Measurements from ENCODE around the gene ZNF618. TPM values are rescaled to one million over a fixed set of nuclear protein-coding genes. Genes with fewer than 3 reads are reported as not detected.

The ZNF618 gene
- total RNA-seq, 1 experiment from 2014 or later, result not detected

GRCh38 chr9:114070188-114071103 is 194.3 kb downstream of the ZNF618 start:
- Histone ChIP-seq H3K4me2 (ENCODE audit: low read depth, low read length, poor library complexity, severe bottlenecking) (no peak overlapping the region), H3K79me2 (ENCODE audit: low read length) (no peaks in the 10 kb centered on the region), H3K9me3 (ENCODE audit: low read length) (no peaks in the 10 kb centered on the region), H2AFZ (ENCODE audit: low read length) (no peak overlapping the region), H3K9ac (ENCODE audit: low read length) (no peak overlapping the region), H3K4me3 (ENCODE audit: low read length) (no peak overlapping the region), H3K4me1 (ENCODE audit: low read length) (no peaks in the 10 kb centered on the region), H4K20me1 (ENCODE audit: insufficient read depth, low read depth, low read length) (no peaks in the 10 kb centered on the region), H3K27ac (ENCODE audit: low read length) (no peak overlapping the region), H3K27me3 (ENCODE audit: low read length) (no peaks in the 10 kb centered on the region), H3K9me2 (replicated peaks; ENCODE audit: insufficient read depth, low read length) (no peaks in the 10 kb centered on the region), H3K36me3 (ENCODE audit: insufficient read depth, low read length) (no peaks in the 10 kb centered on the region)
- DNase-seq, result no peak

GRCh38 chr9:114071197-114071795 is 195.2 kb downstream of the ZNF618 start:
- no peak overlapping the region for H2AFZ ChIP-seq (ENCODE audit: low read length)
- H3K36me3 ChIP-seq (ENCODE audit: insufficient read depth, low read length), result no peaks in the 10 kb centered on the region
- DNase-seq, result no peak
- no peak overlapping the region for H3K4me3 ChIP-seq (ENCODE audit: low read length)
- H3K27me3 ChIP-seq (ENCODE audit: low read length), result no peaks in the 10 kb centered on the region
- no peaks in the 10 kb centered on the region for H3K79me2 ChIP-seq (ENCODE audit: low read length)
- no peaks in the 10 kb centered on the region for H4K20me1 ChIP-seq (ENCODE audit: insufficient read depth, low read depth, low read length)
- H3K9ac ChIP-seq (ENCODE audit: low read length), result no peak overlapping the region
- no peaks in the 10 kb centered on the region for H3K4me1 ChIP-seq (ENCODE audit: low read length)
- H3K4me2 ChIP-seq (ENCODE audit: low read depth, low read length, poor library complexity, severe bottlenecking), result no peak overlapping the region
- no peaks in the 10 kb centered on the region for H3K9me2 ChIP-seq (replicated peaks; ENCODE audit: insufficient read depth, low read length)
- H3K9me3 ChIP-seq (ENCODE audit: low read length), result no peaks in the 10 kb centered on the region
- H3K27ac ChIP-seq (ENCODE audit: low read length), result no peak overlapping the region

- Histone ChIP-seq H3K4me1 (ENCODE audit: low read length) (no peaks in the 10 kb centered on the region), H2AFZ (ENCODE audit: low read length) (no peak overlapping the region), H3K9me2 (replicated peaks; ENCODE audit: insufficient read depth, low read length) (no peaks in the 10 kb centered on the region), H3K27ac (ENCODE audit: low read length) (no peak overlapping the region), H3K27me3 (ENCODE audit: low read length) (no peaks in the 10 kb centered on the region), H3K79me2 (ENCODE audit: low read length) (no peaks in the 10 kb centered on the region), H3K4me2 (ENCODE audit: low read depth, low read length, poor library complexity, severe bottlenecking) (no peak overlapping the region), H4K20me1 (ENCODE audit: insufficient read depth, low read depth, low read length) (no peaks in the 10 kb centered on the region), H3K9me3 (ENCODE audit: low read length) (no peaks in the 10 kb centered on the region), H3K9ac (ENCODE audit: low read length) (no peak overlapping the region), H3K4me3 (ENCODE audit: low read length) (no peak overlapping the region), H3K36me3 (ENCODE audit: insufficient read depth, low read length) (no peaks in the 10 kb centered on the region)
- no peak for DNase-seq
Measured at GRCh38 chr9:114072184-114073140, 196.4 kb downstream of the ZNF618 start.

- Histone ChIP-seq H3K4me1 (ENCODE audit: low read length) (no peaks in the 10 kb centered on the region), H4K20me1 (ENCODE audit: insufficient read depth, low read depth, low read length) (no peaks in the 10 kb centered on the region)
Measured at GRCh38 chr9:114075602-114076001, 199.5 kb downstream of the ZNF618 start.

GRCh38 chr9:114076237-114077161 is 200.4 kb downstream of the ZNF618 start:
- Histone ChIP-seq H3K36me3 (ENCODE audit: insufficient read depth, low read length) (no peaks in the 10 kb centered on the region), H3K9me3 (ENCODE audit: low read length) (no peaks in the 10 kb centered on the region), H3K27ac (ENCODE audit: low read length) (no peak overlapping the region), H3K9me2 (replicated peaks; ENCODE audit: insufficient read depth, low read length) (no peaks in the 10 kb centered on the region), H3K79me2 (ENCODE audit: low read length) (no peaks in the 10 kb centered on the region), H3K4me1 (ENCODE audit: low read length) (no peaks in the 10 kb centered on the region), H3K4me3 (ENCODE audit: low read length) (no peak overlapping the region), H4K20me1 (ENCODE audit: insufficient read depth, low read depth, low read length) (no peaks in the 10 kb centered on the region), H2AFZ (ENCODE audit: low read length) (no peak overlapping the region), H3K9ac (ENCODE audit: low read length) (no peak overlapping the region), H3K4me2 (ENCODE audit: low read depth, low read length, poor library complexity, severe bottlenecking) (no peak overlapping the region), H3K27me3 (ENCODE audit: low read length) (no peaks in the 10 kb centered on the region)
- DNase-seq, result no peak

More at GRCh38 chr9:114075602-114076001, 199.5 kb downstream of the ZNF618 start:
- no peak overlapping the region for H3K4me3 ChIP-seq (ENCODE audit: low read length)
- H2AFZ ChIP-seq (ENCODE audit: low read length), result no peak overlapping the region
- no peak overlapping the region for H3K4me2 ChIP-seq (ENCODE audit: low read depth, low read length, poor library complexity, severe bottlenecking)
- H3K9me3 ChIP-seq (ENCODE audit: low read length), result no peaks in the 10 kb centered on the region
- H3K27ac ChIP-seq (ENCODE audit: low read length), result no peak overlapping the region
- no peaks in the 10 kb centered on the region for H3K36me3 ChIP-seq (ENCODE audit: insufficient read depth, low read length)
- no peak overlapping the region for H3K9ac ChIP-seq (ENCODE audit: low read length)
- H3K27me3 ChIP-seq (ENCODE audit: low read length), result no peaks in the 10 kb centered on the region
- H3K79me2 ChIP-seq (ENCODE audit: low read length), result no peaks in the 10 kb centered on the region
- H3K9me2 ChIP-seq (replicated peaks; ENCODE audit: insufficient read depth, low read length), result no peaks in the 10 kb centered on the region
- DNase-seq, result no peak

GRCh38 chr9:114077162-114077837 is 201.2 kb downstream of the ZNF618 start:
- Histone ChIP-seq H3K4me1 (ENCODE audit: low read length) (no peaks in the 10 kb centered on the region), H3K36me3 (ENCODE audit: insufficient read depth, low read length) (no peaks in the 10 kb centered on the region), H3K4me2 (ENCODE audit: low read depth, low read length, poor library complexity, severe bottlenecking) (no peak overlapping the region), H3K4me3 (ENCODE audit: low read length) (no peak overlapping the region), H2AFZ (ENCODE audit: low read length) (no peak overlapping the region), H3K9me2 (replicated peaks; ENCODE audit: insufficient read depth, low read length) (no peaks in the 10 kb centered on the region), H3K9me3 (ENCODE audit: low read length) (no peaks in the 10 kb centered on the region), H3K79me2 (ENCODE audit: low read length) (no peaks in the 10 kb centered on the region), H4K20me1 (ENCODE audit: insufficient read depth, low read depth, low read length) (no peaks in the 10 kb centered on the region), H3K27ac (ENCODE audit: low read length) (no peak overlapping the region), H3K27me3 (ENCODE audit: low read length) (no peaks in the 10 kb centered on the region), H3K9ac (ENCODE audit: low read length) (no peak overlapping the region)
- DNase-seq, result no peak

Measured in Karpas-422 (cell line).